Caco-2 (cell line): Measurements from ENCODE around the gene RPS16. TPM values are rescaled to one million over a fixed set of nuclear protein-coding genes. Genes with fewer than 3 reads are reported as not detected.

ENCODE experiments used
- BruUV-seq: library from RNA; stranded (reverse); fragments of 400-500 nt; replicated peaks from 2 replicates; lab custom pipeline; 2021; lab: Mats Ljungman, UMichigan
- CTCF ChIA-PET: fragments of 300-600 bp; sonication (Branson Sonifier 250); formaldehyde crosslinking; loops from one replicate; lab custom pipeline; 2022; ENCODE audit warnings: antibody characterized with exemption; lab: Charles Lee
- POLR2A ChIA-PET: fragments of 300-600 bp; sonication (Branson Sonifier 250); formaldehyde crosslinking; loops from one replicate; lab custom pipeline; 2022; ENCODE audit warnings: antibody characterized with exemption; lab: Charles Lee
- DNase-seq, 2 experiments: peaks; one replicate each; pipeline versions ENCODE4 v3.0.0 to v3.0.0-alpha.2; 2020 to 2022
- H3K27me3 ChIP-seq: replicated peaks from 2 replicates; pipeline ENCODE4 v1.6.0; 2011; ENCODE audit warnings: low read length; ENCODE audit not compliant: control insufficient read depth, insufficient read depth
- H3K36me3 ChIP-seq: 2 replicates; pipeline ENCODE4 v1.5.1; 2011; ENCODE audit warnings: low read length; ENCODE audit not compliant: control insufficient read depth, insufficient read depth
- H3K4me1 ChIP-seq: fragments of 250-450 bp; sonication (Bioruptor Pico); 2 replicates; pipeline ENCODE4 v1.5.1; 2020; ENCODE audit warnings: mild to moderate bottlenecking
- H3K4me3 ChIP-seq: 2 replicates; pipeline ENCODE4 v1.5.1; 2011; ENCODE audit warnings: low read depth, mild to moderate bottlenecking, control low read depth, low read length
- H3K9me3 ChIP-seq: fragments of 250-450 bp; sonication (Bioruptor Pico); 2 replicates; pipeline ENCODE4 v1.5.1; 2020; ENCODE audit warnings: mild to moderate bottlenecking, moderate library complexity
- H3K27ac Mint-ChIP-seq: one replicate; pipeline ENCODE4 v1.8.0; 2022; ENCODE audit warnings: mixed read lengths; ENCODE audit not compliant: unreplicated experiment
- H3K27me3 Mint-ChIP-seq: one replicate; pipeline ENCODE4 v1.8.0; 2022; ENCODE audit warnings: mixed read lengths; ENCODE audit not compliant: insufficient read depth, unreplicated experiment
- H3K36me3 Mint-ChIP-seq: one replicate; pipeline ENCODE4 v1.8.0; 2022; ENCODE audit warnings: mild to moderate bottlenecking, mixed read lengths; ENCODE audit not compliant: insufficient read depth, unreplicated experiment
- H3K4me1 Mint-ChIP-seq: one replicate; pipeline ENCODE4 v1.8.0; 2022; ENCODE audit warnings: low read depth, mixed read lengths; ENCODE audit not compliant: unreplicated experiment
- H3K4me3 Mint-ChIP-seq: one replicate; pipeline ENCODE4 v1.8.0; 2022; ENCODE audit warnings: mild to moderate bottlenecking, moderate library complexity, mixed read lengths; ENCODE audit not compliant: unreplicated experiment
- H3K9me3 Mint-ChIP-seq: one replicate; pipeline ENCODE4 v1.8.0; 2022; ENCODE audit warnings: mixed read lengths; ENCODE audit not compliant: unreplicated experiment
- intact Hi-C: fragments of 100-400 bp; cut with micrococcal nuclease; formaldehyde crosslinking; loops from one replicate; pipeline ENCODE4 v1.10.0; 2022; ENCODE audit not compliant: unreplicated experiment
- total RNA-seq: library from RNA; stranded (reverse); gene quantifications from 2 replicates; pipeline ENCODE4 v1.2.3, GENCODE V29; 2022
- TF ChIP-seq, protein P1 (sequence below), 2 experiments: fragments of 200-600 bp in 1 of 2; IDR thresholded peaks; 1 replicate in 1 of 2; 2 replicates in 1 of 2; pipeline versions ENCODE4 v1.5.1 to v1.8.0; 2011 to 2022; ENCODE audit warnings: antibody characterized with exemption in 1 of 2, control low read depth in 1 of 2, inconsistent platforms in 1 of 2, low read depth in 1 of 2, low read length in 1 of 2, mild to moderate bottlenecking in 1 of 2, moderate library complexity in 1 of 2; ENCODE audit not compliant: insufficient read depth in 1 of 2, severe bottlenecking in 1 of 2, unreplicated experiment in 1 of 2

The RPS16 gene
- total RNA-seq, 1 experiment from 2014 or later = 2,801 TPM

DNA sequence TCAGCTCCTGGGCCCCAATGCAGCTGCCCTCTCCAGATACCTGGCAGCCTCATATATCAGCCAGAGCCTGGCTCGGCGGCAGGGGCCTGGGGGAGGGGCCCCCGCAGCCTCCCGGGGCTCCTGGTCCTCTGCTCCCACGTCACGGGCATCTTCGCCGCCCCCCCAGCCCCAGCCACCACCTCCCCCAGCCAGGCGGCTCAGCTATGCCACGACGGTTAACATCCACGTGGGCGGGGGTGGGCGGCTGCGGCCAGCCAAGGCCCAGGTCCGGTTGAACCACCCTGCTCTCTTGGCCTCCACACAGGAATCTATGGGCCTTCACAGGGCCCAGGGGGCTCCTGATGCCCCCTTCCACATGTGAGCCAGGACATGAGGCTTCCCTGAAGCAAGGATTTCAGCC, 10.8 kb downstream of the RPS16 start:
- DNase-seq = no peak
- Mint-ChIP-seq H3K4me3 (no peak overlapping the region), H3K36me3 (peaks cover 58% of the 10 kb centered on the region), H3K4me1 (no peaks in the 10 kb centered on the region), H3K9me3 (no peaks in the 10 kb centered on the region), H3K27ac (no peak overlapping the region), H3K27me3 (no peaks in the 10 kb centered on the region)
- CTCF ChIA-PET = interaction anchor here (0.7 kb wide), 1 partner anchor 122 kb away, joined by 6 read pairs; no protein-coding TSS in a partner anchor
- BruUV-seq = no TSS peak
- Histone ChIP-seq H3K36me3 (peaks cover 5% of the 10 kb centered on the region), H3K9me3 (no peaks in the 10 kb centered on the region), H3K27me3 (no peaks in the 10 kb centered on the region), H3K4me3 (no peak overlapping the region), H3K4me1 (peaks cover 22% of the 10 kb centered on the region)
- TF ChIP-seq, protein P1, sequence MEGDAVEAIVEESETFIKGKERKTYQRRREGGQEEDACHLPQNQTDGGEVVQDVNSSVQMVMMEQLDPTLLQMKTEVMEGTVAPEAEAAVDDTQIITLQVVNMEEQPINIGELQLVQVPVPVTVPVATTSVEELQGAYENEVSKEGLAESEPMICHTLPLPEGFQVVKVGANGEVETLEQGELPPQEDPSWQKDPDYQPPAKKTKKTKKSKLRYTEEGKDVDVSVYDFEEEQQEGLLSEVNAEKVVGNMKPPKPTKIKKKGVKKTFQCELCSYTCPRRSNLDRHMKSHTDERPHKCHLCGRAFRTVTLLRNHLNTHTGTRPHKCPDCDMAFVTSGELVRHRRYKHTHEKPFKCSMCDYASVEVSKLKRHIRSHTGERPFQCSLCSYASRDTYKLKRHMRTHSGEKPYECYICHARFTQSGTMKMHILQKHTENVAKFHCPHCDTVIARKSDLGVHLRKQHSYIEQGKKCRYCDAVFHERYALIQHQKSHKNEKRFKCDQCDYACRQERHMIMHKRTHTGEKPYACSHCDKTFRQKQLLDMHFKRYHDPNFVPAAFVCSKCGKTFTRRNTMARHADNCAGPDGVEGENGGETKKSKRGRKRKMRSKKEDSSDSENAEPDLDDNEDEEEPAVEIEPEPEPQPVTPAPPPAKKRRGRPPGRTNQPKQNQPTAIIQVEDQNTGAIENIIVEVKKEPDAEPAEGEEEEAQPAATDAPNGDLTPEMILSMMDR (IDR thresholded peaks at IDR 0.05; ENCODE audit: insufficient read depth in 1 of 2, low read depth in 1 of 2, low read length in 1 of 2, severe bottlenecking in 1 of 2, unreplicated experiment in 1 of 2) = no peak
- intact Hi-C loops = no loop called here
- POLR2A ChIA-PET = interaction anchor here (1.5 kb wide), 1 partner anchor 11 kb away, joined by 11 read pairs; the partner anchor contains the start of gene RPS16

DNA sequence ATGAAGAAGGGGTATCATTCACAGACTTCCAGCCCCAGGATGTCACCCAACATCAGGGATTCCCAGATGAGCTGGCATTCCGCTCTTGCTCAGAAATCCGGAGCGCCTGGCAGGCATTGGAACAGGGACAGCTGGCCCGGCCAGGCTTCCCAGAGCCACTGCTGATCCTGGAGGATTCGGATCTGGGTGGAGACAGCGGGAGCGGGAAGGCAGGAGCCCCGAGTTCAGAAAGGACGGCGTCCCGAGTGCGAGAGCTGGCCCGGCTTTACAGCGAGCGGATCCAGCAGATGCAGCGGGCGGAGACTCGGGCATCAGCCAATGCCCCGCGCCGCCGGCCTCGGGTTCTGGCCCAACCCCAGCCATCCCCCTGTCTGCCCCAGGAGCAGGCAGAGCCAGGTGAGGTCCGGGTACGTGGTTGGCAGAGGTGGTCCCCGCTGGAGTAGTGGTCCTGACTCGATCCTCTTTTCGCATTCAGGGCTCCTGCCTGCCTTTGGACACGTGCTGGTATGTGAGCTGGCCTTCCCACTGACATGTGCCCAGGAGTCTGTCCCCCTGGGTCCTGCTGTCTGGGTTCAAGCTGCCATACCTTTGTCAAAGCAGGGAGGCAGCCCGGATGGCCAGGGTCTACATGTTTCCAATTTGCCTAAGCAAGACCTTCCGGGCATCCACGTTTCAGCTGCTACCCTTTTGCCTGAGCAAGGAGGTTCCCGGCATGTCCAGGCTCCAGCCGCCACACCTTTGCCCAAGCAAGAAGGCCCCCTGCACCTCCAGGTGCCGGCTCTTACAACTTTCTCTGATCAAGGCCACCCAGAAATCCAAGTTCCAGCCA, 12.3 kb downstream of the RPS16 start:
- CTCF ChIA-PET = no interaction called here
- POLR2A ChIA-PET = interaction anchor here (0.5 to 3.0 kb wide), 2 partner anchors 12 to 15 kb away, joined by 3 to 9 read pairs; partner anchors contain the start of gene RPS16
- BruUV-seq = no TSS peak
- Histone ChIP-seq H3K36me3 (peaks cover 7% of the 10 kb centered on the region), H3K4me1 (peaks cover 13% of the 10 kb centered on the region), H3K27me3 (no peaks in the 10 kb centered on the region), H3K9me3 (no peaks in the 10 kb centered on the region), H3K4me3 (no peak overlapping the region)
- no peaks in the 10 kb centered on the region for H3K27me3 Mint-ChIP-seq
- peaks cover 58% of the 10 kb centered on the region for H3K36me3 Mint-ChIP-seq
- no peaks in the 10 kb centered on the region for H3K9me3 Mint-ChIP-seq
- TF ChIP-seq, protein P1 (IDR thresholded peaks at IDR 0.05; ENCODE audit: insufficient read depth in 1 of 2, low read depth in 1 of 2, low read length in 1 of 2, severe bottlenecking in 1 of 2, unreplicated experiment in 1 of 2) = no peak
- H3K27ac Mint-ChIP-seq = no peak overlapping the region
- DNase-seq = no peak
- intact Hi-C loops = no loop called here
- no peak overlapping the region for H3K4me3 Mint-ChIP-seq
- H3K4me1 Mint-ChIP-seq = no peaks in the 10 kb centered on the region

DNA sequence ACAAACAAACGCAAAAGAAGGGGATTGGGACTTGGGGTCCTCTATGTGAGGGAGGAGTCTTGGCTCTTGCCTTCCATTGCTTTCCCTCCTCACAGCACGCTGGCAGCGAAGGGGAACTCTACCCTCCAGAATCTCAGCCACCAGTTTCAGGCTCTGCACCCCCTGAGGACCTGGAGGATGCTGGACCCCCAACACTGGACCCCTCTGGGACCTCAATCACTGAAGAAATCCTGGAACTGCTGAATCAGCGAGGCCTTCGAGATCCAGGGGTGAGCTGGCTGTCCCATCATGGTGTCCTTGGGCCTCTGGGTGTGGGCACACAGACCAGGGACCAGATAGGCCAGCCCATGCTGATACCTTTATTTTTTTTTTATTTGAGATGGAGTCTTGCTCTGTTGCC, 13.7 kb downstream of the RPS16 start:
- Mint-ChIP-seq H3K9me3 (no peaks in the 10 kb centered on the region), H3K27ac (no peak overlapping the region), H3K4me1 (no peaks in the 10 kb centered on the region), H3K27me3 (no peaks in the 10 kb centered on the region), H3K4me3 (no peak overlapping the region), H3K36me3 (peaks cover 53% of the 10 kb centered on the region)
- DNase-seq = no peak
- ChIA-PET CTCF (no interaction called here), POLR2A (interaction anchor here (3.0 kb wide), 1 partner anchor 14 kb away, joined by 9 read pairs; the partner anchor contains the start of gene RPS16)
- no peaks in the 10 kb centered on the region for H3K9me3 ChIP-seq
- TF ChIP-seq, protein P1 (IDR thresholded peaks at IDR 0.05; ENCODE audit: insufficient read depth in 1 of 2, low read depth in 1 of 2, low read length in 1 of 2, severe bottlenecking in 1 of 2, unreplicated experiment in 1 of 2) = no peak
- no peaks in the 10 kb centered on the region for H3K27me3 ChIP-seq
- H3K4me3 ChIP-seq = no peak overlapping the region
- intact Hi-C loops = no loop called here
- H3K36me3 ChIP-seq = peaks cover 7% of the 10 kb centered on the region
- BruUV-seq = no TSS peak
- no peaks in the 10 kb centered on the region for H3K4me1 ChIP-seq
